Tibial nerve (tissue), 4 donors: ENCODE results near the gene PLB1. TPM values are rescaled to one million over a fixed set of nuclear protein-coding genes. Genes with fewer than 3 reads are reported as not detected.

ENCODE experiments used
- DNase-seq, 2 donors: peaks; one replicate each; pipeline ENCODE4 v3.0.0-alpha.2; 2019; ENCODE audit warnings: low spot score in 2 of 2
- H3K27ac ChIP-seq, 4 donors: fragments of 200-600 bp; sonication (generic) in 3 of 4; one replicate each; pipeline ENCODE4 v1.5.1; 2017 to 2019; ENCODE audit warnings: mild to moderate bottlenecking in 1 of 4
- H3K27me3 ChIP-seq, 2 donors: fragments of 200-600 bp; sonication (generic) in 1 of 2; one replicate each; pipeline versions ENCODE4 v1.5.1 to v1.6.0; 2017 to 2019
- H3K36me3 ChIP-seq, 3 donors: fragments of 200-600 bp; sonication (generic); one replicate each; pipeline ENCODE4 v1.5.1; 2018 to 2019
- H3K4me1 ChIP-seq, 4 donors: fragments of 200-600 bp; sonication (generic) in 3 of 4; one replicate each; pipeline ENCODE4 v1.5.1; 2017 to 2019
- H3K4me3 ChIP-seq, 4 donors: fragments of 200-600 bp; sonication (generic) in 3 of 4; one replicate each; pipeline ENCODE4 v1.5.1; 2017 to 2019; ENCODE audit warnings: mild to moderate bottlenecking in 1 of 4, moderate library complexity in 1 of 4
- H3K9me3 ChIP-seq, 4 donors: fragments of 200-600 bp; sonication (generic) in 3 of 4; one replicate each; pipeline ENCODE4 v1.5.1; 2017 to 2019
- CTCF ChIP-seq, 5 experiments: fragments of 200-600 bp in 3 of 5; fragments of 450-650 bp in 2 of 5; sonication (generic) in 3 of 5; IDR thresholded peaks; one replicate each; pipeline ENCODE4 v1.5.1; 2016 to 2019; ENCODE audit warnings: antibody characterized with exemption in 5 of 5, mild to moderate bottlenecking in 3 of 5, moderate library complexity in 2 of 5
- EP300 ChIP-seq, 2 donors: sonication (generic); formaldehyde crosslinking; IDR thresholded peaks; one replicate each; pipeline ENCODE4 v1.6.1; 2017; ENCODE audit warnings: antibody characterized with exemption in 2 of 2, mild to moderate bottlenecking in 1 of 2
- POLR2A ChIP-seq, 2 donors: fragments of 450-650 bp; IDR thresholded peaks; one replicate each; pipeline ENCODE4 v1.6.1; 2017; ENCODE audit warnings: antibody characterized with exemption in 2 of 2, mild to moderate bottlenecking in 2 of 2, moderate library complexity in 2 of 2
- WGBS, 2 donors: methylation state at CpG; one replicate each; pipeline ENCODE4 v1.1.5; 2018; 5-methylcytosine and 5-hydroxymethylcytosine counted together
- total RNA-seq, 4 donors: library from RNA; depleted of rRNA; stranded (reverse); fragments of >200 nt; gene quantifications; one replicate each; pipeline ENCODE4 v1.1.0, GENCODE V29; 2016

PLB1 gene
- total RNA-seq, 4 donors from 2014 or later = 1.7 to 8.4 (median 4.7) TPM

GRCh38 chr2:28538652-28539051 lies 42.8 kb downstream of the PLB1 start:
- TF ChIP-seq POLR2A (IDR thresholded peaks at IDR 0.05) (no peak), EP300 (IDR thresholded peaks at IDR 0.05) (no peak), CTCF (IDR thresholded peaks at IDR 0.05) (no peak)
- Histone ChIP-seq H3K4me3 (no peak overlapping the region), H3K9me3 (no peaks in the 10 kb centered on the region), H3K27me3 (peaks cover 0 to 3% of the 10 kb centered on the region in 2 donors), H3K27ac (no peak overlapping the region), H3K36me3 (no peaks in the 10 kb centered on the region), H3K4me1 (peaks cover 0 to 11% (median 0%) of the 10 kb centered on the region in 4 donors)
- no peak for DNase-seq
- WGBS, 2 donors = 88 to 90% methylated on average over 8 to 9 of the region's 9 CpGs

DNA sequence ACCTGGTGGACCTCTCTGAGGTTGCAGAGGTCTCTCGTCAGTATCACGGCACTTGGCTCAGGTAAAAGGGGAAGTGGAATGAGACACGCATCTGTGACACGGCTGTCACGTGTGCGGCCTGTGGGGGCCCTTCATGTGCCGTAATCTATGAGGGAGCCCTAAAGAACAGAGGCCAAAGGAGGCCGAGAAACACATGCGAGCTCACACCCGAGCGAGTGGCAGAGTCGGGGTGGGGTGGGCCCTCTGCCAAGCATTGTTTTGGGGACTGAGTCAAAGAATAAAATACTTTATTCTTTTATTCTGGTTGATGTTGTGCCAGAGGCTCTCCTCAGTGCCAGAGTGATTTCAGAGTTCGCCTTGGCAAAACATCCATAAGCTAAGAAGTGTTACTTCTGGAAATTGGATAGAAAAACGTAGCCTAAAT lies 43.3 kb downstream of the PLB1 start:
- TF ChIP-seq POLR2A (IDR thresholded peaks at IDR 0.05) (no peak), EP300 (IDR thresholded peaks at IDR 0.05) (peak in 1 of 2 donors; percentile 27), CTCF (IDR thresholded peaks at IDR 0.05) (no peak)
- H3K27me3 ChIP-seq = peaks cover 0 to 3% of the 10 kb centered on the region in 2 donors
- H3K4me3 ChIP-seq = no peak overlapping the region
- H3K4me1 ChIP-seq = peaks cover 0 to 11% (median 0%) of the 10 kb centered on the region in 4 donors
- no peaks in the 10 kb centered on the region for H3K9me3 ChIP-seq
- no peak for DNase-seq
- no peaks in the 10 kb centered on the region for H3K36me3 ChIP-seq
- H3K27ac ChIP-seq = no peak overlapping the region
- WGBS, 2 donors = 29 to 31% methylated on average over 14 of the region's 14 CpGs

DNA sequence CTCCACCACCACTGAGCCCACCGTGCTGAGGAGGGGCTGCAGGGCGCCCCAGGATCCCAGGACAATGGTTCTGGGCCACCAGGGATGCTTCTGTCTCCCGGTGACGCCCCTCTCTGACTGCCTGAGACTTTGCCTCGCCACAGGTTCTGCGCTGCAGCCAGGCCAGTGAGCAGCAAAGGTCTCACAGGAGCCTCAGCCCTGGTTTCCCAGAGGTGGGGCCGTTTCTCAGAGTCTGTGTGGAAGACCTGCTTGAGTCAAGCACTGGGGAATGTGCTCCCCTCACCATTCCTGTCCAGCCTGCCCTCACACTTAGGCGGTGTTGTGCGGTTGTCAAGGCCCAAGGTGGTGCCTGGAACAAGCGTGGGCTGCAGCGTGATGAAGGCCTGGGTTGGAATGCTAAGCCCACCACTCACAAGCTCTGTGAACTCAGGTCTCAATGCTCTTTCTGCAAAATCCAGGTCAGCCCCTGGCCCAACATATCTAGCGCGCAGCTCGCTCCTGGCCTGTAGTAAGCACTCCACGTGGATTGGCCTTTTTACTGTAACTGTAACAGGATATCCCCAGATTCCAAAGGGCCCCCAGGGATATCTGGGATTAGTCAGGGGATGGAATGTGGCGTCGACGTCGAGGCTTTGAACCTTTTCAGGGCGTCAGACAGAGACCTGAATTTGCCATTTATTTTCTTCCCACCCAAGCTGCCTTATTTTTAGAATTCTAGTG lies 47.6 kb downstream of the PLB1 start:
- Histone ChIP-seq H3K27me3 (peaks cover 0 to 3% of the 10 kb centered on the region in 2 donors), H3K9me3 (no peaks in the 10 kb centered on the region), H3K27ac (no peak overlapping the region), H3K4me1 (peaks cover 0 to 11% (median 0%) of the 10 kb centered on the region in 4 donors), H3K4me3 (no peak overlapping the region), H3K36me3 (no peaks in the 10 kb centered on the region)
- no peak for DNase-seq
- no peak for TF ChIP-seq CTCF (IDR thresholded peaks at IDR 0.05)
- no peak for TF ChIP-seq EP300 (IDR thresholded peaks at IDR 0.05)
- no peak for TF ChIP-seq POLR2A (IDR thresholded peaks at IDR 0.05)
- WGBS, 2 donors = 72 to 80% methylated on average over 19 to 20 of the region's 20 CpGs

- no peaks in the 10 kb centered on the region for H3K9me3 ChIP-seq
- peaks cover 0 to 3% of the 10 kb centered on the region in 2 donors for H3K27me3 ChIP-seq
- H3K4me3 ChIP-seq = no peak overlapping the region
- peaks cover 0 to 10% (median 0%) of the 10 kb centered on the region in 4 donors for H3K4me1 ChIP-seq
- peak overlapping the region in 1 of 4 donors; percentile 56 for H3K27ac ChIP-seq
- no peak for TF ChIP-seq EP300 (IDR thresholded peaks at IDR 0.05)
- no peak for TF ChIP-seq POLR2A (IDR thresholded peaks at IDR 0.05)
- no peak for TF ChIP-seq CTCF (IDR thresholded peaks at IDR 0.05)
- no peak for DNase-seq
- no peaks in the 10 kb centered on the region for H3K36me3 ChIP-seq
- 49 to 65% methylated on average over 5 of the region's 5 CpGs for WGBS, 2 donors
These were observed 48.1 kb downstream of the PLB1 start for GRCh38 chr2:28544036-28544346.

DNA sequence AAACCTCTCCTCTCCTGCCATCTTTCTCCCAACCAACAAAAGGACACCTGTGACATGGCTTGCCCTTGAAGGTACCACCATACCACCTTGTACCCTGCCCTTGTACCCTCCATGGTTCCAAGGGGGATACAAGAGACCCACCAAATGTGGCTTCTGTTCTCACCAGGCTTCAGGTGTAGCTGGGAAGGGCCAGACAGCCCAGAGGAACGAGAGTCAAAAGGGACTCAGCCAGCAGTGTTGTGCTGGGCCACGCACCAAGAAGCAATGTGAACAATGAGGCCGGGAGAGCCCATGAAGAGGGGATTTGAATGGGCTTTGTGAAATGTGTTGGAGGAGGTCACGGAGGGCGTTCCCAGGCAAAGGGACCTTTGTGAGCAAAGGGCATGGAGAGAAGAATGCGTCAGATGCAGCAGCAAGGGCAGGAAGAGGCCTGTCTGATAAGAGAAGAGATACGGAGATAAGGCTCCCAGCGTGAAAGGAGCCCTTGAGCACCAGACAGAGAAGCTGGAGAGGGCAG lies 48.6 kb downstream of the PLB1 start:
- WGBS, 2 donors = 34 to 45% methylated on average over 8 of the region's 8 CpGs
- peaks cover 0 to 5% (median 0%) of the 10 kb centered on the region in 4 donors for H3K4me1 ChIP-seq
- peaks cover 0 to 3% of the 10 kb centered on the region in 2 donors for H3K27me3 ChIP-seq
- H3K36me3 ChIP-seq = no peaks in the 10 kb centered on the region
- H3K27ac ChIP-seq = peak overlapping the region in 1 of 4 donors; percentile 56
- DNase-seq = no peak
- no peaks in the 10 kb centered on the region for H3K9me3 ChIP-seq
- TF ChIP-seq CTCF (IDR thresholded peaks at IDR 0.05) (no peak), EP300 (IDR thresholded peaks at IDR 0.05) (no peak), POLR2A (IDR thresholded peaks at IDR 0.05) (no peak)
- no peak overlapping the region for H3K4me3 ChIP-seq
